ENCODE measurements around the gene EPC2.
"Not testable (repeated sequence)": the region's sequence is repeated elsewhere in the genome, so short reads cannot be mapped to it uniquely, and the experiment has no call there.

EPC2 gene

GRCh38 chr2:148721991-148722777, 77.6 kb downstream of the EPC2 start:
- DNase-seq (ENCODE audit: low read depth, low spot score), result no peak

- no peak for DNase-seq (ENCODE audit: low read depth, low spot score)
These were observed 81.0 kb downstream of the EPC2 start for GRCh38 chr2:148725564-148725963.

- DNase-seq (ENCODE audit: low read depth, low spot score), result no peak
These were observed 81.7 kb downstream of the EPC2 start for GRCh38 chr2:148726228-148726627.

GRCh38 chr2:148730085-148730484, 85.5 kb downstream of the EPC2 start:
- no peak for DNase-seq (ENCODE audit: low read depth, low spot score)

GRCh38 chr2:148737742-148738141, 93.2 kb downstream of the EPC2 start:
- no peak for DNase-seq (ENCODE audit: low read depth, low spot score)

- no peak for DNase-seq (ENCODE audit: low read depth, low spot score)
These were observed 95.0 kb downstream of the EPC2 start for GRCh38 chr2:148739454-148740105.

- no peak for DNase-seq (ENCODE audit: low read depth, low spot score)
These were observed 97.8 kb downstream of the EPC2 start for GRCh38 chr2:148742373-148742772.

- DNase-seq (ENCODE audit: low read depth, low spot score), result no peak
These were observed 100.8 kb downstream of the EPC2 start for GRCh38 chr2:148745151-148745851.

GRCh38 chr2:148746973-148747372, 102.4 kb downstream of the EPC2 start:
- DNase-seq (ENCODE audit: low read depth, low spot score), result no peak

- no peak for DNase-seq (ENCODE audit: low read depth, low spot score)
These were observed 107.4 kb downstream of the EPC2 start for GRCh38 chr2:148751907-148752306.

GRCh38 chr2:148752977-148753376, 108.4 kb downstream of the EPC2 start:
- no peak for DNase-seq (ENCODE audit: low read depth, low spot score)

- no peak for DNase-seq (ENCODE audit: low read depth, low spot score)
These were observed 110.3 kb downstream of the EPC2 start for GRCh38 chr2:148754864-148755263.

- no peak for DNase-seq (ENCODE audit: low read depth, low spot score)
These were observed 111.9 kb downstream of the EPC2 start for GRCh38 chr2:148756292-148756975.

GRCh38 chr2:148764815-148765214, 120.3 kb downstream of the EPC2 start:
- no peak for DNase-seq (ENCODE audit: low read depth, low spot score)

- no peak for DNase-seq (ENCODE audit: low read depth, low spot score)
These were observed 125.5 kb downstream of the EPC2 start for GRCh38 chr2:148770047-148770446.

GRCh38 chr2:148781544-148781943, 137.0 kb downstream of the EPC2 start:
- DNase-seq (ENCODE audit: low read depth, low spot score), result no peak

- no peak for DNase-seq (ENCODE audit: low read depth, low spot score)
These were observed 144.5 kb downstream of the EPC2 start for GRCh38 chr2:148789059-148789458.

GRCh38 chr2:148790172-148790571, 145.6 kb downstream of the EPC2 start:
- not testable (repeated sequence) for DNase-seq (ENCODE audit: low read depth, low spot score)

GRCh38 chr2:148794558-148794957, 150.0 kb downstream of the EPC2 start:
- no peak for DNase-seq (ENCODE audit: low read depth, low spot score)

- DNase-seq (ENCODE audit: low read depth, low spot score), result no peak
These were observed 152.4 kb downstream of the EPC2 start for GRCh38 chr2:148796735-148797512.

Measured in iPS DF 19.7 (cell line).